Measurements from ENCODE around the gene C11orf52. TPM values are rescaled to one million over a fixed set of nuclear protein-coding genes. Genes with fewer than 3 reads are reported as not detected.
A peak's percentile ranks its signal among the peaks of the same experiment; 100 is the strongest.

C11orf52 gene
- total RNA-seq, 2 donors from 2014 or later = 0.99 to 4.7 TPM

DNA sequence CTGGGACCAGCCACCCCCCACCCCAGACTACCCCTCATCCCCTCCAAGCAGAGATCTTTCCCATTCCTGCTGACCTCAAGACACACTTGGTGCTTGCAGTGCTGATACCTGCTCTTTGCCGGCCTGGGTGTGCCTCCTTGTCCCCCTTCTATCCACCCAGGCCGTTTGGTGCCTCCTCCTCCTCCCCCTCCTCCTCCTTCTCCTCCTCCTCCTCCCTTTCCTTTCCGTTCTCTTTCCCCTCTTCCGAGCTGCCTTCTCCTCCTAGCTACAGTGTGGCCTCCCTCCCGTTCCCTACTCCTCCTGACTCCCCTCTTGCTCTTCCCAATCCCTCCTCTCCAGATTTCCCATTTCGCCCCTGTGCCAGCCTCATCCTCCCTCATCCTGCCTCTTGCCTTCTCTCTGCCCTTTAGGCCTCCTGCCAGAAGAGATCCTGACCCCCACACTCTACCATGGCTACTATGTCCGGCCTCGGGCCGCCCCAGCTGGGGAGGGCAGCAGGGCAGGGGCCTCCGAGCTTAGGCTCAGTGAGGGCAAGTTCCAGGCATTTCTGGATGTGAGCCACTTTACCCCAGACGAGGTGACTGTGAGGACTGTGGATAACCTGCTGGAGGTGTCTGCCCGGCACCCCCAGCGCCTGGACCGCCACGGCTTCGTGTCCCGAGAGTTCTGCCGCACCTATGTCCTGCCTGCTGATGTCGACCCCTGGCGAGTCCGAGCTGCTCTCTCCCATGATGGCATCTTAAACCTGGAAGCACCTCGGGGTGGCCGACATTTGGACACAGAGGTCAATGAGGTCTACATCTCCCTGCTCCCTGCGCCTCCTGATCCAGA, 5.5 kb upstream of the C11orf52 start:
- TF ChIP-seq, protein P1, sequence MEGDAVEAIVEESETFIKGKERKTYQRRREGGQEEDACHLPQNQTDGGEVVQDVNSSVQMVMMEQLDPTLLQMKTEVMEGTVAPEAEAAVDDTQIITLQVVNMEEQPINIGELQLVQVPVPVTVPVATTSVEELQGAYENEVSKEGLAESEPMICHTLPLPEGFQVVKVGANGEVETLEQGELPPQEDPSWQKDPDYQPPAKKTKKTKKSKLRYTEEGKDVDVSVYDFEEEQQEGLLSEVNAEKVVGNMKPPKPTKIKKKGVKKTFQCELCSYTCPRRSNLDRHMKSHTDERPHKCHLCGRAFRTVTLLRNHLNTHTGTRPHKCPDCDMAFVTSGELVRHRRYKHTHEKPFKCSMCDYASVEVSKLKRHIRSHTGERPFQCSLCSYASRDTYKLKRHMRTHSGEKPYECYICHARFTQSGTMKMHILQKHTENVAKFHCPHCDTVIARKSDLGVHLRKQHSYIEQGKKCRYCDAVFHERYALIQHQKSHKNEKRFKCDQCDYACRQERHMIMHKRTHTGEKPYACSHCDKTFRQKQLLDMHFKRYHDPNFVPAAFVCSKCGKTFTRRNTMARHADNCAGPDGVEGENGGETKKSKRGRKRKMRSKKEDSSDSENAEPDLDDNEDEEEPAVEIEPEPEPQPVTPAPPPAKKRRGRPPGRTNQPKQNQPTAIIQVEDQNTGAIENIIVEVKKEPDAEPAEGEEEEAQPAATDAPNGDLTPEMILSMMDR (IDR thresholded peaks at IDR 0.05) = no peak
- ATAC-seq (ENCODE audit: insufficient number of reproducible peaks, low FRiP score, low read depth) (no peak), DNase-seq (ENCODE audit: low spot score) (no peak)
- peak overlapping the region; percentile 76 for H3K4me3 ChIP-seq
- H3K36me3 ChIP-seq = no peaks in the 10 kb centered on the region
- peak overlapping the region; percentile 99 to 100 for H3K27ac ChIP-seq
- no peaks in the 10 kb centered on the region for H3K27me3 ChIP-seq (replicated peaks; ENCODE audit: insufficient read depth)
- H3K9me3 ChIP-seq = no peaks in the 10 kb centered on the region
- peaks cover 10 to 42% of the 10 kb centered on the region in 2 donors for H3K4me1 ChIP-seq (ENCODE audit: control insufficient read depth in 1 of 2, low read depth in 2 of 2)

DNA sequence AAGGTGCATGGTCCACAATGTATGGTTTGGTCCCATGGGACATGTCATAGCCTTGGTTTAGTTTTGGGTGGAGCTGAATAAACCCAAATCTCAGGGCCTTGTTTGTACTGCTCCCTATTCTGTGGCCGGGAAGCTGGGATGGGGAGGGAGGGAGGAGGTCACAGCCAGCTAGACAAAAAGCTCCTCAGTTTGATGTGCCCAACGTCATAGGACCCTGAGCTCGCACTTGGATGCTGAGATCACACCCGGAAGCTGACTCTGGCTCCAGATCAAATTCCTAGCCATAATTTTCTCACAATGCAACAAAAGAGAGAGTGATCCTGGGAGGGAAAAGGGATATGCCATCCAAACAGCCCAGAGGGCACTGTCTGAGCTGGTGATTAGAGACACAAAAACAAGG, 4.7 kb upstream of the C11orf52 start:
- DNase-seq (ENCODE audit: low spot score) (peak; percentile 47), ATAC-seq (ENCODE audit: insufficient number of reproducible peaks, low FRiP score, low read depth) (peak; percentile 31)
- Histone ChIP-seq H3K4me3 (peak overlapping the region; percentile 76), H3K4me1 (ENCODE audit: control insufficient read depth in 1 of 2, low read depth in 2 of 2) (peaks cover 10 to 42% of the 10 kb centered on the region in 2 donors), H3K36me3 (no peaks in the 10 kb centered on the region), H3K27me3 (replicated peaks; ENCODE audit: insufficient read depth) (no peaks in the 10 kb centered on the region), H3K9me3 (no peaks in the 10 kb centered on the region), H3K27ac (peak overlapping the region; percentile 99 to 100)
- TF ChIP-seq, protein P1 (IDR thresholded peaks at IDR 0.05) = no peak

DNA sequence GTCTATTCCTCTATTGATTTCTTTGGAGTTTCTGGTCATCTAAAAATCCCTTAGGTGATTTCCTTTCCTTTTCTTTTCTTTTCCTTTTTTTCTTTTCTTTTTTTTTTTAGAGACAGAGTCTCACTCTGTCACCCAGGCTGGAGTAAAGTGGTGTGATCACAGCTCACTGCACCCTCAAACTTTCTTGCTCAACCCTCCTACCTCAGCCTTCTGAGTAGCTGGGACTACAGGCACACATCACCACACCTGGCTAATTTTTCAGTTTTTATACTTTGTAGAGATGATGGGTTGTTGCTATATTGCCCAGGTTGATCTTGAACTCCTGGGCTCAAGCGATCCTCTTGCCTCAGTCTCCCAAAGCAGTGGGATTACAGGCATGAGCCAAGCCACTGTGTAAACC, 1.9 kb upstream of the C11orf52 start:
- no peak for DNase-seq (ENCODE audit: low spot score)
- H3K27ac ChIP-seq = peak overlapping the region; percentile 5 to 99
- no peak overlapping the region for H3K4me3 ChIP-seq
- ATAC-seq (ENCODE audit: insufficient number of reproducible peaks, low FRiP score, low read depth) = no peak
- H3K27me3 ChIP-seq (replicated peaks; ENCODE audit: insufficient read depth) = no peaks in the 10 kb centered on the region
- H3K36me3 ChIP-seq = no peaks in the 10 kb centered on the region
- TF ChIP-seq, protein P1 (IDR thresholded peaks at IDR 0.05) = no peak
- peaks cover 10 to 37% of the 10 kb centered on the region in 2 donors for H3K4me1 ChIP-seq (ENCODE audit: control insufficient read depth in 1 of 2, low read depth in 2 of 2)
- no peaks in the 10 kb centered on the region for H3K9me3 ChIP-seq

DNA sequence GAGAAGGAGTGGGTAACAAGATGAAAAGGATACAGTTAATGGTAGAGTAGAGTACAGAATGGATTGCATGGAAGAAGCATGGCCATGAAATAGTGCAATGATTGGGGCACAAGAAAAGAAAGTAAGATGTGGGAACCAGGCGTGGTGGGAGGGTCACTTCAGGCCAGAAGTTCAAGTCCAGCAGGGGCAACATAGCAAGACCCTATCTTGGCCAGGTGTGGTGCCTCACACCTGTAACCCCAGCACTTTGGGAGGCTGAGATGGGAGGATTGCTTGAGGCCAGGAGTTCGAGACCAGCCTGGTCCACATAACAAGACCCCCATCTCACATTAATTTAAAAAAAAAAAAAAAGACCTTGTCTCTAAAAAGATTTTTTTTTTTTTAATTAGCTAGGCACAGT, 1.4 kb upstream of the C11orf52 start:
- Histone ChIP-seq H3K27me3 (replicated peaks; ENCODE audit: insufficient read depth) (no peaks in the 10 kb centered on the region), H3K9me3 (no peaks in the 10 kb centered on the region), H3K4me3 (no peak overlapping the region), H3K27ac (peak overlapping the region; percentile 5 to 99), H3K36me3 (no peaks in the 10 kb centered on the region), H3K4me1 (ENCODE audit: control insufficient read depth in 1 of 2, low read depth in 2 of 2) (peaks cover 15 to 42% of the 10 kb centered on the region in 2 donors)
- TF ChIP-seq, protein P1 (IDR thresholded peaks at IDR 0.05) = no peak
- DNase-seq (ENCODE audit: low spot score) (no peak), ATAC-seq (ENCODE audit: insufficient number of reproducible peaks, low FRiP score, low read depth) (no peak)

DNA sequence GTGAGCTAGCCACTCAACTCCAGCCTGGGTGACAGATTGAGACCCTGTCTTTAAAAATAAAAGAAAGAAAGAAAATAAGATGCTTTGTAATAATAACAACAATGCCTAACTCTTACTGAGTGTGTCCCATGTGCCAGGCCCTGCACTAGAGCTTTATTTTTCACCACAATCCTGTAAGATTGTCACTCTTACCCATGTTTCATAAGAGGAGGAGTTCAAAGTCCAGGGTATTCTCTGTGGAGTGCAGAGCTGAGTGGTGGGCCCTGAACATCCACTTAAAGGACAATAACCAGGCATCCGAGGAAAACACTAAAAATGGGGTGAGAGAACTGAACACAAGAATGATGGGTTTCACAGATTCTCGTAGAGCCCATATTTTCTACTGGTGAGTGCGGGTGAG, 925 bp upstream of the C11orf52 start:
- ATAC-seq (ENCODE audit: insufficient number of reproducible peaks, low FRiP score, low read depth) (no peak), DNase-seq (ENCODE audit: low spot score) (no peak)
- no peak overlapping the region for H3K4me3 ChIP-seq
- H3K36me3 ChIP-seq = no peaks in the 10 kb centered on the region
- peak overlapping the region in 1 of 2 donors; percentile 8 for H3K27ac ChIP-seq
- H3K4me1 ChIP-seq (ENCODE audit: control insufficient read depth in 1 of 2, low read depth in 2 of 2) = peaks cover 18 to 46% of the 10 kb centered on the region in 2 donors
- no peaks in the 10 kb centered on the region for H3K9me3 ChIP-seq
- no peaks in the 10 kb centered on the region for H3K27me3 ChIP-seq (replicated peaks; ENCODE audit: insufficient read depth)
- TF ChIP-seq, protein P1 (IDR thresholded peaks at IDR 0.05) = no peak
